ENCODE data around the gene PTH.
A peak's percentile ranks its signal among the peaks of the same experiment; 100 is the strongest.

PTH gene

DNA sequence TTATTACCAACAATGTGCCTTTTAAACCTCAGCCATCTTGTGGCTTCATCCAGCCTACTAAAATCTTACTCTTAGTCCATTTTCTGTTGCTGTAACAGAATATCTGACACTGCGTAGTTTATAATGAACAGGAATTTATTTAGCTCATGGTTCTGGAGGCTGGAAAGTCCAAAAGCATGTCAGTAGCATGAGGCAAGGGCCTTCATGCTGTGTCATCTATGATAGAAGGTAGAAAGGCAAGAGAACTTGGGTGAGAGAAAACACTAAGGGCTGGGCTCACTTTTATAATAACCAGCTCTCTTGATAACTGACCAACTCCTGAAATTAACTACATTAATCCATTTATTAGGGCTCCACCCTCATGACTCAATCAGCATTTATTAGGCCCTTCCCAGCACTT, 46.3 kb downstream of the PTH start:
- DNase-seq (ENCODE audit: low read depth, low spot score) = no peak

DNA sequence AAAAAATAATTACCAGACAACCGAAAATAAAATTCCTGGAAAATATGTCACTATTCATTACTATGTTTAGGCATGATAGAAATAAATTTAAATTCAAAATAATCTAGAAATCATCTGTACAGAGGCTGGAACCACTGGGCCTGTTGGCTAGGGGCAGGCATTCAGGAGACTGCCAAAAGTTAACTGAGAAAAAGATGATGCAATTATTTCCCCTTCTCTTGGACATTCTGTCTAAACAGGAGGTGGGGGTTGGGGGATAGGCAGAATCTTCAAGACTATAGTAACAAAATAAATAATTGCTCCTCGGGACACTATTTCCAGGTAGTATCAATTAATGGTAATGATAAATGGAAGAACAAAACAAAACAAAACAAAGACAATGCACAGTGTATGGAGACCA, 46.9 kb downstream of the PTH start:
- peak; percentile 12 for DNase-seq (ENCODE audit: low read depth, low spot score)

DNA sequence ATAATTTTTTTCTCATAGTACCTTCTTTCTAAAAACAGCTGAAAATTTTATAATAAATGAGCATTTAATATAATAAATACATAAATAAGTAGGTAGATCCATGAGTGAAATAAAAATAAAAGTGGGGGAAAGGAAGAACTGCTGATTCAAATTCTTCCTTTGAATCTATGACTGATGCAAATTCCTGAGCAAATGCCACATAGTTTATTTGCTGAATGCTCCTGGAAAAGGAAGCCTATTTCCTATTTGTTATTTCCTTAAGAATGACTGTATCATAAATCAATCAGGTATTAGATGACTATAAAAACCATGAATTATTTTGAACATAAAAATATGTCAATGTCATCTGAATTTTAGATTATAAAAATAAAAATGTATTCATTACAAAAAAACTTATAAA, 49.4 kb downstream of the PTH start:
- peak; percentile 26 for DNase-seq (ENCODE audit: low read depth, low spot score)

- DNase-seq (ENCODE audit: low read depth, low spot score) = no peak
Measured at GRCh38 chr11:13445588-13445987, 50.2 kb downstream of the PTH start.
